GM20000 (cell line): ENCODE data around the gene CALCR.
A peak's percentile ranks its signal among the peaks of the same experiment; 100 is the strongest.

Experiments used
- DNase-seq: peaks from one replicate; pipeline ENCODE4 v3.0.0; 2012; ENCODE audit warnings: low spot score
- CTCF ChIP-seq: IDR thresholded peaks from 2 replicates; pipeline ENCODE4 v1.5.1; 2012; ENCODE audit warnings: mild to moderate bottlenecking, control low read depth; ENCODE audit errors: extremely low read depth, missing control alignments

CALCR gene

DNA sequence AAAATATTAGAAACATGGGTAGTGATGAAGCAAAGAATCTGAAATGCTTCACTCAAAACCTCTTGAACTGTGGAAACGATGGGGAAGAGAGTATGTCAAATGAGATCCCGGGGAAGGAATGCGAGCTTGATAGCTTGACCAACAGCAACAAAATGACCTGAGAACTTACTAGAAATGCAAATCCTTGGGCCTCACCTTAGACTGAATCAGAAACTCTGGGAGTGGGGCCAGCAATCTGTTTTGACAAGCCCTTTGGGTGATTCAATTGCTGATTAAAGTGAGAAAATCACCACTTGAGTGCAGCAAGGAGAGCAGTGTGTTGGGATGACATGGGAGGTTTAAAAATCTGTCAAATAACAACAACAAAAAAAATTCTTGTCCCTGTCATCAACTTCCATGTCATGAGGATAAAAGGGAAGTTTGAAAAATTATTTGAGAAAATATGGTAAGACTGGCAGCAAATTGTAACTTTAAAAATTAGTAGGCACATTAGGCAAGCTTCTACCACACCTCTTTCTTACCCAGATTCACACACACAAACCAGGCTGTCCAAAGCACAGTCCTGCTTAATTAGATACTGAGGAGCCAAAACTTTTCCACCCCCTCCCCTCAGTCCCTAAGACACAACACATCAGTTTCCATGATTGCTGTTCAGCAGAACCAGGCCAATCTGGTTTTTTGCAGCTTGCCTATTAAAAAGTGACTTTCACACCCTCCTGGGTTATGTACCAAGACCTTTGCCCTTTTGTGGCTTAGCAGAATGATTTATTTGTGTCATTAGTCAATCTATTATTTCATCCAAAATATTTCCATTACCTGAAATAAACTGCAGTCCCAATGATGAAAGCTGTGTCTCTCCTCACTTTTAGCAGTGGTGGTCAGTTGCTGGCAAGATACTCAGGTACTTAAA, 15.6 kb downstream of the CALCR start:
- TF ChIP-seq CTCF, result no peak
- no peak for DNase-seq

GRCh38 chr7:93551931-93552330, 22.6 kb downstream of the CALCR start:
- no peak for DNase-seq
- no peak for TF ChIP-seq CTCF

DNA sequence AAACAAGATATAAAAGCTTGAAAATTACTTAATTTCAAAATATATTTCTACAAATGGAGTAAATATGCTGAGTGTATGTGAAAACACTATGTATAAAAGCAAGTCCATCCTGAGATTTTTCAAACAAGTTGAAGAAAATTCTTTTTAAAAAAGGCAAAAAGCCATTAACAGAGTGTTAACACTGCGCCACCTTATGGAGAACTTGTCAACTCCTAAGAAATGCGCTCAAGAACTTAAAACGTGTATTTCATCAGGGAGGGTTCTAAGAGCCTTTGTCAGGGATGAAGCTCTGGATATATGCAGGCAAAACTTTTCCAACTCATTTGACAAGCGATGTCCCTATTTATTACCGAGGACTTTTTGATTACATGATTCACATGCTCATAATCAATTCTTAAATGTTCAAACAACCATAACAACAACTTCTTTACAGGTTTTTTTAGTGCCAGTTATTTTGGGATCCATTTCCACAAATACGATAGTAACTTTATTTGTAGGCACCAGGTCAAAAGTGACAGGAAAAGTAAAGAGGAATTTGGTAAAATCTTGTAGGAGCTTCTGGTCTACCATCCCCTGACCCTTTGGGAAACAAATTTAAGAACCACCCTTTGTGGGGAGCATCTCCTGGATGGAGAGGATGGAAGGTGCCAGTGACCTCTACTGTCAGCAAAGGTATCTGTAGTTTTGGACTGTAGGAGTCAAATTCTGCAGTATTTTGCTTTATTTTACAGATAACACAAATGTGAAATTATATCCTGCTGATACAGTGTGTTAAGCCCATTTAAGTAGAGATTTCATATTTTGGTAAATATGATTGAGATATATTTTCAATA, 23.2 kb downstream of the CALCR start:
- DNase-seq, result no peak

DNA sequence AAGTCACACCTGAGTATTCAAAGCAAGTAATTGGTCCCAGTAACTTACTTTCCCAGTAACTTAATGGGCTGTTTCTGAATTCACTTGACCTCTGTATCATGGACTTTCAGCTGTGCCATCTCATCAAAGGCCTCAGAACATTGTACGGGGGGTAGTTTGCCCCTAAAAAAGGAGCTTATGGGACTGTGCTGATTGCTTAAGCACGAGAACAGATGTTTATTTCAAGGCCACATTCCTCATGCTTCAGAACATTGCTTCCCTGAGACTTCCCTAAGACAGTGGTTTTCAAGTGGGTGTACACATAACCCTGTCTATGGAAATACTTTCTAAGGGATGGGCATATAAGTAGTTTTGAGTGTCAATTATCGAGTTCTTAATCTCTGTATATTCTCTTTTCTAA, 26.8 kb downstream of the CALCR start:
- TF ChIP-seq CTCF, result no peak
- no peak for DNase-seq

More for the DNA sequence above, 23.2 kb downstream of the CALCR start:
- TF ChIP-seq CTCF, result peak; percentile 8

DNA sequence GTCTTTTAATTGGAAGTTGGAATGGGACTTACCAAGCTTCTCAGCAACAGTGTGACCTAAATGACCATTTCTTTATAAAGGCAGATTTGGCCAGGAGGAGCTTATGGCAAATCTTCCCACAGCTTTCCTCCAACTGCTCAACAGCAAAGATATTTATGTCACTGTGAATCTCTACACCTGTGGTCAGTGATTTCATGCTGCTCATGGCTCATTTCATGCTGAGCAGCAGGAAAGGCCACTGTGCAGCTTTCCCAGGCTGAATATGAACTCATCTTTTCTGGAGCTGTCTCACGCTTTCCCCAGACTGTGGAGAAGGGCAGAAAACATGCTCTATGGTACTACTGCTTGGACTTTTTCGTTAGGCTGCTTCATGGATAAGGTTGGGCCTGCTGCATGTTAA, 29.8 kb downstream of the CALCR start:
- TF ChIP-seq CTCF, result no peak
- DNase-seq, result no peak

GRCh38 chr7:93538061-93538460, 36.5 kb downstream of the CALCR start:
- DNase-seq, result no peak
- no peak for TF ChIP-seq CTCF

DNA sequence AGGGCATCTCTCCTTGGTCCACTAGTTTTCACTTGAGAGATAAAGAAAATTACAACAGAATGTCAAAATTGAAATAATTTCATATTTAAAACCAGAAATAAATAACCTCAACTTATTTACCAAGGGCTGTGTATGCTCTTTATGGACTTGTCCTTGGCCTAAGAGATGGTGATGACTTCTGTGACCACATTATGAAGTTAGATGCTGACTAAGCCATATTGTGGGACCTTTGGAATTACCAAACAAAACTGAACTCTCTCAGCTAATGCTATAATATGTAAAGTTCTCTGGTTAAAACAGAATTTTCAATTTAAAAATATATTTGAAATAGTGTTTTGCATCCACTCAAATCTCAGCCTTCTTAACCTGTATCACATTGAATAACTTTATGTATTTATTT, 38.9 kb downstream of the CALCR start:
- DNase-seq, result no peak
- TF ChIP-seq CTCF, result no peak
